HUDEP-2 (cell line): ENCODE measurements around the gene RASIP1.
A peak's percentile ranks its signal among the peaks of the same experiment; 100 is the strongest.
"Not testable (repeated sequence)": the region's sequence is repeated elsewhere in the genome, so short reads cannot be mapped to it uniquely, and the experiment has no call there.

Experiments used
- DNase-seq, 76 experiments: peaks; one replicate each; lab custom pipeline; 2025; ENCODE audit not compliant: unreplicated experiment in 76 of 76; lab: John Stamatoyannopoulos, UW

RASIP1 gene

DNA sequence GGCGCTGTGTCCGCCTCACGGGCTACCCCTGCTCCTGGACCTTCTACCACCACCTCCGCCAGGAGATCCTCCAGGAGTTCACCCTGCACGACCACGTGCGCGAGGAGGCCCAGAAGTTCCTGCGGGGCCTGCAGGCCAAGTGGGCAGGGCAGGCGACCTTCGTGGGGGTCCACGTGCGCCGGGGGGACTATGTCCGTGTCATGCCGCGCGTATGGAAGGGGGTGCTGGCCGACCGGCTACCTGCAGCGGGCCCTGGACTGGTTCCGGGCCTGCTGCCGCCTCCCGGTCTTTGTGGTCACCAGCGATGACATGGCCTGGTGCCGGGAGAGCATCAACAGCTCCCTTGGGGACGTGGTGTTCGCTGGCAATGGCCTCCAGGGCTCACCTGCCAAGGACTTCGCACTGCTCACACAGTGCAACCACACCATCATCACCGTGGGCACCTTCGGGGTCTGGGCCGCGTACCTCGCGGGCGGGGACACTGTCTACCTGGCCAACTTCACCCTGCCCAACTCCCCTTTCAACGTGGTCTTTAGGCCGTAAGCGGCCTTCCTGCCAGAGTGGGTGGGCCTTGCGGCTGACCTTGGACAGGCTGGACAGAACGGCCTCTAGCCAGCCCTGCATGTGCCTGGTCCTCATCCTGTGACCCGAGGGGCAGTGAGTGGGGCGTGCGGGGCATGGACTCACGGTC lies 59.8 kb downstream of the RASIP1 start:
- peak in 1 of 76 experiments; percentile 8 for DNase-seq

DNA sequence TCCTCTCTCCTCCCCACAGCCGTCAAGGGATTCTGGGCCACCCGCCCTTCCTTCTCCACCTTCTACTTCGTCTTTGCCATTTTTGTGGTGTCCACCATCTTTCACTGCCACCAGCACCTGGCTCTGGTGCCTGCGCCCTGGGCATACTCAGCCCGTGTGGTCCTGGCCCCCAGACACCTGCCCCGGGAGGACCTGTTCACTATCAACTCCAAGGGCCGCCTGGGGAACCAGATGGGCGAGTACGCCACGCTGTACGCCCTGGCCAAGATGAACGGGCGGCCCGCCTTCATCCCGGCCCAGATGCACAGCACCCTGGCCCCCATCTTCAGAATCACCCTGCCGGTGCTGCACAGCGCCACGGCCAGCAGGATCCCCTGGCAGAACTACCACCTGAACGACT lies 60.4 kb downstream of the RASIP1 start:
- not testable (repeated sequence) for DNase-seq

DNA sequence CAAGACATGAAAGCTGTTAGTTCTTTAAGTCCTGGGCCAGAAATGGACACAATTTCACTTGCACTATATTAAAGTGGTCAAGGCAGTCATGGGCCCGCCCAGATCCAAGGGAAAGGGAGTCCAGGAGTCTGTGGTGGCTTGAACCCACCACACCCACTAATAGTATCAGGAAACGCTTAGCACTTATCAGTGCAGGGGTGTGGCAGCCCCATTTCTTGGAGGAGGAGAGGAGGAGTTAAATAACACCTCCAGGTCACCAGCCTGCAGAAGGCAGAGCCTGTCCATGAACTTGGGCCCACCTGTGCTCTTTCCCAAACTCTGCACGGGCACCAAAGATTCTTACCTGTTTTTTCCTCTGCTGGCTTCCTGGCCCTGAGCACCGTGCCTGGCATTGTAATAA lies 62.2 kb downstream of the RASIP1 start:
- peak in 55 of 76 experiments; percentile 6 to 72 (median 35) for DNase-seq

DNA sequence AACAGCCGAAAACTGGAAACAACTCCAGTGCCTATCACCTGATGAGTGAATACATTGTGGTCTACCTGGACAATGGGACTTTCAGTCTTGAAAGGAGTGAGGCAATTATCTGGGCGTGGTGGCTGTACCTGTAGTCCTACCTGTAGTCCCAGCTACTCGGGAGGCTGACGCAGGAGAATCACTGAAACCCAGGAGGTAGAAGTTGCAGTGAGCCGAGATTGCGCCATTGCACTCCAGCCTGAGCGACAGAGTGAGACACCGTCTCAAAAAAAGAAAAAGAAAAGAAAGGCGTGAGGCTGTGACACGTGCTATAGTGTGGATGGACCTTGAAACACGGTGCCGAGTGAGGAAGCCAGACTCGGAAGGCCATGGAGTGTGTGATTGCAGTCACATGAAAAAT lies 63.5 kb downstream of the RASIP1 start:
- no peak for DNase-seq

DNA sequence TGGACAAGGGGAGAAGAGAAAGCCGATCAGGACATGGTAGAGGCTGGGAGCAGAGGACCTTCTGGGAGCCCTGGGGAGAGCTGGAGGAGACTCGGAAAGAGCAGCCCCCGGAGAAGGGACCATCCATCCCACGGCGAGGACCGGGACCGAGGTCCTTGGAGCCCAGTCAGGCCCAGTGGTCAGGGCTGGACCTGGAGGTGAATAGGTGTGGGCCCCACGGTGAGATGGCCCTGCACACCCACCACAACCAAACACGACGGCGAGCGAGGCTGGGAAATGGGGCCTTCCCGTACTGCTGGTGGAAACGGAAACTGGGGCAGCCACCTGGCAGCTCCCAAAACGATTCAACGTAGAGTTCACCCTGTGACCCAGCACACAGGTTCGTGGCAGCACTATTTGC lies 63.9 kb downstream of the RASIP1 start:
- no peak for DNase-seq

DNA sequence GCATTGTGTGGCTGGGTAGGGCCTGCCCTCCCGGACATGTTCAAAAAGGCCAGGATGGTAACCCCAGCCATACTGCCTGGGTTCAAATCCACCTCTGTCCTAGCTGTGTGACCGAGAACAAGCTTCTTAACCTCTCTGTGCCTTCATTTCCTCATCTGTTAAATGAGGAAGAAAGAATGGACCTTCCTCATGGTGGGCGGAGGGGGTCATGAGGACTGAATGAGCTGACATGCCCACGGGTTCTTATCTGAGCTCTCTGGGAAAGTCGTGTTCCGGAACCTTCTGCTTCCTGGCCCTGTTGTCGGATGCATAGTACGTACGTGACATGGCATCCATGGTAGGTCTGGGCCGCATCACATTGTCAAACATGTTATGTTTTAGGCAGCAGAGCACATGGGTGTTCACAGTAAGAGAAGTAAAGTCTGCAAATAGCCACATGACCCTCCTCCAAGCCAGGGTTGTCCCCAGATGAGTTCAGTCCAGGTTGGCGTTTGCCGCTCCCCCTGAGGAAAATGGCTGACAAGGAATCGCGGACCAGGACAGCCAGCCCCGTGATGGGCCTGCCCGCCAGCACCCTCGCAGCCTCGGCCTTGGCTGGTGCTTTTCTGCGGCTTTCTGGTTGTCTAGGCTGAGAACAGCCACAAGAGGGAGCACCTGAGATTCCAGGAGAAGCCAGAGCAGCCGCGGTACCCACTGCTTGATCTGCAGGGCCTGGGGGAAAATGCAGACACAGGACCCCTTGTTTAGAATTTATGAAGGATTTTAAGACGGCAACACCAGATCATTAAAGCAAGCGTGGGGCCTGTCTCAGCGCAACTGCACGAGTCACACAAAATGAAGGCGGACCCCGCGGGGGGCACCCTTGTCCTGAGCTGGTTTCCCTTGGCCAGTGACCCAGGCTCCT lies 65.2 kb downstream of the RASIP1 start:
- peak in 70 of 76 experiments; percentile 44 to 93 (median 78) for DNase-seq

DNA sequence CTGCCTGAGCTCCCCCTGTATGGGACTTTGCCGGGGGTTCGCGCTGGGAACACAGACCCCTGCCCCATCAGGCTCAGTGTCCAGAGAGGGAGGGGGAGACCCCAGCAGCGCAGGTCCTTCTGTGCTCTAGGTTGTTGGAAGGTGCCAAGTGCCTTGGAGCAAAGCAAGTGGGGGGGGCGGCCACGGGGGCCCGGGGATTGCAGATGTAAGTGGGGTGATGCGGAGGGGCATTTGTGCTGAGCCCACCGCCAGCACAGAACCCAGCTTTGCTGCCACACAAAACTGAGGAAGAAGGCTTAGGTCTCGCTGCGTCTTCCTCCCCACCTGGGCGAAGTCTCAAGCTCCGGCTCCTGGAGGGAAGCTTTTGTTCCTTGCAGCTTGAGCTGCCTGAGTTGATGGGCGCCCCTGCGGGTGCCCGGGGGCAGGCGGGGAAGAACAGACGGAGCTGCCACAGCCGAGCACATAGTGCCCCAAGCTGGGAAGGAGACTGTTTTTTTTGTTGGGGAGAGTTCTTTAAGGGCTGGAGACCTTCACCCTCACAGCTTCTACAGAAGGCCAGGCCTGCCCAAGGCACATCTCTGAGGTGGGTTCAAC lies 66.1 kb downstream of the RASIP1 start:
- no peak for DNase-seq

DNA sequence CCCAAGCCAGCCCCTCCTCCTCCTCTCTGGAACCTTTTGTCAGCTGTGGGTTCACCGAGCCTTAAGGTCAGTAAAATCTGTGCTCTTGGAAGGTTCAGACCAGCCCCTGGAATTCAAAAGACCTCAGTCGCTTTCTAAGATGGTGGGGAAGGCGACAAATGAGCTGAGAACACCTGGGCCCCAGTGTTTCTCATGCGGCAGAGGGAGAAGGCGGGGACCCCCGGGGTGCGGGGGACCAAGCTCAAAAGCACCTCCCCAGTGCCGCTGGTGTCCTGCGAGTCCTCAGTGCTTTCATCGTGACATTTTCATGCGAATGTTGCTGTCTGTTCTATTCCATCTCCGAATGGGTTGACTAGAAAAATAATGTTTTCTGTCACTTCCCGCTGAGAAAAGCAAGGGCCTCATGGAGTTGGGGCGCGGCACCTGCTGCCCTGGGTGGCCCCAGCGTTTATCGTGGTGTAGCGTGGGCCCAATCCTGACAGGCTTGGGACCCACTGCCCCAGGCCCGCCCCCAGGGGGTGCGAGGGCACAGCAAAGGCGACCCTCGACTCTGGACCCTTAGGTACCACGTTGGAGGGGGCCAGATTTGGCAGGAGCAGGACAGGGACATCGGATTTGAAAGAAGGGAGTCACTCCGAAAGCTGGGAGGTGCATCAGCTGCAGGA lies 66.8 kb downstream of the RASIP1 start:
- DNase-seq = no peak

DNA sequence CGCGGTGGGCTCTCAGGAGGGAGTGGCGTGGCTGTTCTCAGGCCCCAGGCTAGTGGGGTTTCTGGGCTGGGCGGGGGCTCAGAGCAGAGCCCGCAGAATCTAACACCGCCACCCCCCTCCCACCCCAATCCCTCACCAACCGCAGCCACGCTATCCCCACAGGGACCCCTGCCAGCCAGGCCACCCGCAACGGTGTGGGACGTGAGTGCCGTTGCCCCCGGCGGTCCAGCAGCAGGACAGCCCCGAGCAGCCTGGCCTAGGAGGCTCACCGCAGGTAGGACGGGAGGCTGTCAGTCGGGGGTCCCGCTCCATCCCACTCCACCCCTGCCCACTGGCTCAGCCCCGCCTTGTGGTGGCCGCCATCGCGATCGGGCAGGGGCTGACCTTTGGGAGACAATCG lies 67.4 kb downstream of the RASIP1 start, which contains the start of gene NTN5:
Gene NTN5, minus strand, starts transcription at position 24 of the 400 bp plus-strand sequence. CDS start 2,031 bp downstream, outside the sequence.
- no peak for DNase-seq

DNA sequence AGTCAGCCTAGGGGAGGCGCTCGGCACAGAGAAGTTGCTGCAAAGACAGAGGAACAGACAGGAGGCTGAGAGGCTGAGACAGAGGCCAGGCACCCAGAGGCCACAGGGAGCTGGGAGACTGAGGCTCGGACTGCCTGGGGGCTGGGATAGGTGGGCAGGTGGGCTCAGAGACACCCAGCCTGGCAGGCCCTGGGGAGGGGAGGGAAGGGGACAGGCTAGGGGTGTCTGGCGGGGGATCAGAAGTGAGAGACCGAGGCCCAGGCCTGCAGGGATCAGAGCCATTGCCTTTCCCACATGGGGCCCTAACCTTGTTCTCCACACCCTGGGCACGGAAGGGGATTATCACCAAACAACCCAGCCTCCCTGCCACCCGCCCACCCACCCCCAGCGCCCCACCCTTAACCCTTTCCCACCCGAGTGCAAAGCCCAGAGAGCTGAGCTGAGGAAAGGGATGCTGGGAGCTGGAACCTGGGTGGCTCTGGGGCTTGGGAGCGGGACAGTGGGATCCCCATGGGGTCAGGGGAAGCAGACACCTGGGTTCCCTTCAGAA lies 68.9 kb downstream of the RASIP1 start:
- peak in 1 of 76 experiments; percentile 17 for DNase-seq

DNA sequence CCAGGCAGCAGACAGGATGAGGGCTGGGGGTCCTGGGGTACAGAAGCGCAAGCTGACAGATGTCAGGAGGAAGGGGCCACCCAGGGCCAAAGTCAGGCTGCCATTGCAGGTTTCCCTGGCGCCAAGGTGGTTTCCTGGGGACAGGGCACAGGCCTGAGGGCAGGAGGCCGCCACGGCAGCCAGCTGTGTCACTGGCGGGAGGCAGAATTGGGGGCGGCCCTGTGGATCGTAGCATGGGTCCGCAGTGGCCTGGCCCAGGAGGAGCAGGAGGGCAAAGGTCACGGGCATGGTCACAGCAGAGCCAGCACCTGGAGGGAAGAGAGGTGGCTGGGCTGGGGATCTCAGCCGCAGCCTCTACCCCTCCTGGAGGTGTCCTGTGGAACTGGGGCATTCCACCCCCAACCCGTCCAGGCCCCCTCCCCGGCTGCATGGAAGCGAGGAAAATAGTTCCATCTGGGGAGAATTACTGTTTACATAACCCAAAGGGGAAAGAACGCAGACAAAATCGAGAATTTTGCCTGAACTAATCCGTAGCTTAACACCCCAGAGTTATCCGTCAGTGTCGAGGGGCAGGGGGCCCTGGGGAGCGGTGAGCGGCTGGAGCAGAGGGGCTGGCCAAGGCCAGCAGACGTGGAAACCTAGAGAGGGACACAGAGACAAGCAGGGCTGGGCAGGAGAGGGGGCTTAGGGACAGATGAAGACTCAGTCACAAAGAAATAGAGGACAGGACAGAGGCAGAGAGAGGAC lies 69.5 kb downstream of the RASIP1 start:
- no peak for DNase-seq
